ENCODE measurements around the gene KDELR3. TPM values are rescaled to one million over a fixed set of nuclear protein-coding genes. Genes with fewer than 3 reads are reported as not detected.

Gene KDELR3
- total RNA-seq, 2 experiments from 2014 or later: not detected

DNA sequence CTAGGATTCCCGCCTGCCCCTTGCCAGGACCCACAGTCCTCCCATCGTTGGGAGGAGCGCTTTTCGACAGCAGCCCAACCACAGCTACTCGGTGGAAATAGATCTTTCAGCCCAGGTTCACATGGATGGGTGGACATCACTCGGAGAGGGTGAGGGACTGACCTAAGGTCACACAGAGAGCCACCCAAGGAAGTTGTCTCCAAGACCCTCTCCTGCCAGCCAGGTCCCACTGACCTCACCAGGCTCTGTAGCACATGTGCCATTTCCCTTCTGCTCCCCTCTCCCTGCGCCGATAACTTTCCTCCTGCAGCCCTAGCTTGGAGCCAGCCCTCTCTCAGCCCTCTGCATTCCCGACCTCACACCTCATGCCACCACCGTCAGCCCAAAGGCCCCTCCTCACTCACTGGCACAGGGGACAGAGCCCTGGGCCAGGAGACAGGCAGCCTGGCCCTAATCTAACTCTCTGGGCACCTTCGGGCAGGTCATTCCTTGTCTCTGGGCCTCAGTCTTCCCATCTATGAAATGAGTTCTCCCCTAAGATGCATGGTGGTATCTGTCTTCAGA is 17.6 kb upstream of the KDELR3 start:
- Histone ChIP-seq H3K27ac (ENCODE audit: low read depth, low read length, poor library complexity, severe bottlenecking) (no peak overlapping the region), H3K4me3 (ENCODE audit: low read depth, low read length, poor library complexity, severe bottlenecking) (no peak overlapping the region), H2AFZ (ENCODE audit: low read length) (no peak overlapping the region), H3K9me2 (ENCODE audit: insufficient read depth, low read length) (no peaks in the 10 kb centered on the region), H3K4me2 (ENCODE audit: low read length) (no peak overlapping the region), H3K36me3 (ENCODE audit: insufficient read depth, low read length) (no peaks in the 10 kb centered on the region), H3K9me3 (ENCODE audit: low read length) (no peaks in the 10 kb centered on the region), H3K4me1 (ENCODE audit: insufficient read depth, low read length, poor library complexity, severe bottlenecking) (no peaks in the 10 kb centered on the region), H4K20me1 (ENCODE audit: insufficient read depth, low read length) (no peaks in the 10 kb centered on the region), H3K79me2 (ENCODE audit: insufficient read depth, low read depth, low read length) (no peaks in the 10 kb centered on the region)
- TF ChIP-seq EZH2phosphoT487 (IDR thresholded peaks at IDR 0.05; ENCODE audit: borderline replicate concordance, low read depth, low read length) (no peak), CTCF (conservative IDR thresholded peaks at IDR 0.05; ENCODE audit: low read length) (no peak)
- BruUV-seq (replicated peaks): no TSS peak
- intact Hi-C loops (cut with micrococcal nuclease; ENCODE audit: unreplicated experiment): no loop called here
- ChIA-PET POLR2A (no interaction called here), CTCF (ENCODE audit: unreplicated experiment) (no interaction called here)
- DNase-seq (ENCODE audit: low spot score): no peak

- H3K4me3 ChIP-seq (ENCODE audit: low read depth, low read length, poor library complexity, severe bottlenecking): no peak overlapping the region
- POLR2A ChIA-PET: no interaction called here
- H3K4me1 ChIP-seq (ENCODE audit: insufficient read depth, low read length, poor library complexity, severe bottlenecking): no peaks in the 10 kb centered on the region
- no peaks in the 10 kb centered on the region for H3K9me3 ChIP-seq (ENCODE audit: low read length)
- TF ChIP-seq EZH2phosphoT487 (IDR thresholded peaks at IDR 0.05; ENCODE audit: borderline replicate concordance, low read depth, low read length) (no peak), CTCF (conservative IDR thresholded peaks at IDR 0.05; ENCODE audit: low read length) (no peak)
- H2AFZ ChIP-seq (ENCODE audit: low read length): no peak overlapping the region
- no peaks in the 10 kb centered on the region for H3K79me2 ChIP-seq (ENCODE audit: insufficient read depth, low read depth, low read length)
- H3K27ac ChIP-seq (ENCODE audit: low read depth, low read length, poor library complexity, severe bottlenecking): no peak overlapping the region
- CTCF ChIA-PET (ENCODE audit: unreplicated experiment): interaction anchor here (0.6 kb wide), 1 partner anchor 14 kb away, joined by 3 read pairs; no protein-coding TSS in a partner anchor
- H3K4me2 ChIP-seq (ENCODE audit: low read length): no peak overlapping the region
- no peaks in the 10 kb centered on the region for H3K36me3 ChIP-seq (ENCODE audit: insufficient read depth, low read length)
- no peaks in the 10 kb centered on the region for H3K9me2 ChIP-seq (ENCODE audit: insufficient read depth, low read length)
- no TSS peak for BruUV-seq (replicated peaks)
- intact Hi-C loops (cut with micrococcal nuclease; ENCODE audit: unreplicated experiment): no loop called here
- H4K20me1 ChIP-seq (ENCODE audit: insufficient read depth, low read length): no peaks in the 10 kb centered on the region
- DNase-seq (ENCODE audit: low spot score): no peak
Measured at GRCh38 chr22:38451404-38451803, 16.5 kb upstream of the KDELR3 start.

DNA sequence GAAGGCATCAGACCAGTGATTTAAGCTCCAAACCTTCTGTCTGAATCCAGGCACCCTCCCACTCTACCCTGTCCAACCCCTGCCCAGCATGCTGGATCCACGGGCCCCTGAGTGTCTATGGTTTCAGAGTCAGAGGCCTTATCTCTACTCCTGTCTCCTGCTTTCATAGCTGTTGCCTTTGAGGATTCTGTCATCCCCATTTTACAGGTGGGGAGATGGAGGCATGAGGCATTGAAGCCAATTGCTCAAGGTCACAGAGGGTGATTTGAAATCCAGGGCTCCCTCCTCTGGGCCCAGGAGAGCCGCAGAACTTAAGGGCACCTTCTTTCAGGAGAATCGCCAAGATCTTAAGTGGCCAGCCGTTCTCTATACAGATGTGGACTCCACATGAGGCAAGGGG is 16.0 kb upstream of the KDELR3 start:
- no peak overlapping the region for H3K27ac ChIP-seq (ENCODE audit: low read depth, low read length, poor library complexity, severe bottlenecking)
- no peaks in the 10 kb centered on the region for H3K9me3 ChIP-seq (ENCODE audit: low read length)
- DNase-seq (ENCODE audit: low spot score): no peak
- H3K4me3 ChIP-seq (ENCODE audit: low read depth, low read length, poor library complexity, severe bottlenecking): no peak overlapping the region
- CTCF ChIA-PET (ENCODE audit: unreplicated experiment): no interaction called here
- TF ChIP-seq CTCF (conservative IDR thresholded peaks at IDR 0.05; ENCODE audit: low read length) (no peak), EZH2phosphoT487 (IDR thresholded peaks at IDR 0.05; ENCODE audit: borderline replicate concordance, low read depth, low read length) (no peak)
- no TSS peak for BruUV-seq (replicated peaks)
- no peaks in the 10 kb centered on the region for H4K20me1 ChIP-seq (ENCODE audit: insufficient read depth, low read length)
- no peaks in the 10 kb centered on the region for H3K9me2 ChIP-seq (ENCODE audit: insufficient read depth, low read length)
- H2AFZ ChIP-seq (ENCODE audit: low read length): no peak overlapping the region
- no peaks in the 10 kb centered on the region for H3K36me3 ChIP-seq (ENCODE audit: insufficient read depth, low read length)
- no peaks in the 10 kb centered on the region for H3K4me1 ChIP-seq (ENCODE audit: insufficient read depth, low read length, poor library complexity, severe bottlenecking)
- H3K79me2 ChIP-seq (ENCODE audit: insufficient read depth, low read depth, low read length): no peaks in the 10 kb centered on the region
- intact Hi-C loops (cut with micrococcal nuclease; ENCODE audit: unreplicated experiment): no loop called here
- H3K4me2 ChIP-seq (ENCODE audit: low read length): no peak overlapping the region
- POLR2A ChIA-PET: no interaction called here

Measured in OCI-LY7 (cell line).